Skeletal muscle tissue (tissue), 4 donors: Measurements from ENCODE around the gene TERT. TPM values are rescaled to one million over a fixed set of nuclear protein-coding genes. Genes with fewer than 3 reads are reported as not detected.

Experiments
- H3K27ac ChIP-seq: one replicate; pipeline ENCODE4 v1.7.0; 2013; ENCODE audit warnings: mild to moderate bottlenecking, low read depth, low read length, inconsistent platforms
- H3K27me3 ChIP-seq, 3 donors: one replicate each; pipeline ENCODE4 v1.7.0; 2013; ENCODE audit warnings: low read length in 3 of 3; ENCODE audit not compliant: control insufficient read depth in 3 of 3, insufficient read depth in 3 of 3
- H3K36me3 ChIP-seq, 3 donors: one replicate each; pipeline ENCODE4 v1.7.0; 2013; ENCODE audit warnings: low read length in 3 of 3; ENCODE audit not compliant: control insufficient read depth in 3 of 3, insufficient read depth in 3 of 3
- H3K4me1 ChIP-seq, 3 donors: one replicate each; pipeline ENCODE4 v1.7.0; 2013; ENCODE audit warnings: low read length in 3 of 3, mild to moderate bottlenecking in 3 of 3; ENCODE audit not compliant: control insufficient read depth in 3 of 3, insufficient read depth in 3 of 3
- H3K4me3 ChIP-seq, 3 donors: one replicate each; pipeline ENCODE4 v1.7.0; 2013; ENCODE audit warnings: low read length in 3 of 3
- H3K9ac ChIP-seq, 3 donors: one replicate each; pipeline ENCODE4 v1.7.0; 2013; ENCODE audit warnings: low read length in 3 of 3, mild to moderate bottlenecking in 3 of 3, moderate library complexity in 2 of 3, low read depth in 1 of 3
- H3K9me3 ChIP-seq, 3 donors: one replicate each; pipeline ENCODE4 v1.7.0; 2013; ENCODE audit warnings: low read length in 3 of 3; ENCODE audit not compliant: control insufficient read depth in 3 of 3
- total RNA-seq: library from RNA; depleted of rRNA; stranded (reverse); fragments of >200 nt; gene quantifications from one replicate; pipeline ENCODE4 v1.2.3, GENCODE V29; 2014
- donor health status: Osteomylitis.

Gene TERT
- total RNA-seq, 1 donor from 2014 or later, result not detected

GRCh38 chr5:1265026-1265425 is 29.8 kb downstream of the TERT start:
- Histone ChIP-seq H3K27me3 (peaks cover 0 to 9% (median 0%) of the 10 kb centered on the region in 3 donors), H3K9me3 (peaks cover 0 to 16% (median 10%) of the 10 kb centered on the region in 3 donors), H3K9ac (no peak overlapping the region), H3K27ac (no peak overlapping the region), H3K4me3 (no peak overlapping the region), H3K36me3 (no peaks in the 10 kb centered on the region), H3K4me1 (no peaks in the 10 kb centered on the region)

GRCh38 chr5:1264211-1264610 is 30.7 kb downstream of the TERT start:
- no peak overlapping the region for H3K9ac ChIP-seq

GRCh38 chr5:1262381-1262780 is 32.5 kb downstream of the TERT start:
- no peak overlapping the region for H3K9ac ChIP-seq
- peaks cover 0 to 15% (median 0%) of the 10 kb centered on the region in 3 donors for H3K27me3 ChIP-seq
- H3K9me3 ChIP-seq, result peaks cover 0 to 18% (median 7%) of the 10 kb centered on the region in 3 donors
- no peaks in the 10 kb centered on the region for H3K36me3 ChIP-seq
- no peak overlapping the region for H3K27ac ChIP-seq
- H3K4me3 ChIP-seq, result no peak overlapping the region
- H3K4me1 ChIP-seq, result no peaks in the 10 kb centered on the region

More at GRCh38 chr5:1264211-1264610, 30.7 kb downstream of the TERT start:
- Histone ChIP-seq H3K36me3 (no peaks in the 10 kb centered on the region), H3K27ac (no peak overlapping the region), H3K4me3 (no peak overlapping the region), H3K9me3 (peaks cover 0 to 18% (median 11%) of the 10 kb centered on the region in 3 donors), H3K4me1 (no peaks in the 10 kb centered on the region), H3K27me3 (peaks cover 0 to 13% (median 0%) of the 10 kb centered on the region in 3 donors)

GRCh38 chr5:1261643-1262042 is 33.2 kb downstream of the TERT start:
- H3K36me3 ChIP-seq, result no peaks in the 10 kb centered on the region
- no peak overlapping the region for H3K9ac ChIP-seq
- H3K27me3 ChIP-seq, result peaks cover 0 to 21% (median 0%) of the 10 kb centered on the region in 3 donors
- no peaks in the 10 kb centered on the region for H3K4me1 ChIP-seq
- no peak overlapping the region for H3K4me3 ChIP-seq
- peaks cover 0 to 18% (median 7%) of the 10 kb centered on the region in 3 donors for H3K9me3 ChIP-seq
- no peak overlapping the region for H3K27ac ChIP-seq

GRCh38 chr5:1259806-1260480 is 34.9 kb downstream of the TERT start:
- H3K36me3 ChIP-seq, result no peaks in the 10 kb centered on the region
- no peaks in the 10 kb centered on the region for H3K4me1 ChIP-seq
- no peak overlapping the region for H3K27ac ChIP-seq
- peaks cover 8 to 28% (median 9%) of the 10 kb centered on the region in 3 donors for H3K27me3 ChIP-seq
- no peak overlapping the region for H3K9ac ChIP-seq
- no peak overlapping the region for H3K4me3 ChIP-seq
- peaks cover 0 to 18% (median 7%) of the 10 kb centered on the region in 3 donors for H3K9me3 ChIP-seq

GRCh38 chr5:1257841-1258240 is 37.0 kb downstream of the TERT start:
- no peak overlapping the region for H3K27ac ChIP-seq
- H3K36me3 ChIP-seq, result no peaks in the 10 kb centered on the region
- peaks cover 0 to 17% (median 6%) of the 10 kb centered on the region in 3 donors for H3K9me3 ChIP-seq
- H3K9ac ChIP-seq, result no peak overlapping the region
- peaks cover 11 to 33% (median 13%) of the 10 kb centered on the region in 3 donors for H3K27me3 ChIP-seq
- no peak overlapping the region for H3K4me3 ChIP-seq
- H3K4me1 ChIP-seq, result no peaks in the 10 kb centered on the region

- Histone ChIP-seq H3K36me3 (no peaks in the 10 kb centered on the region), H3K4me1 (no peaks in the 10 kb centered on the region)
These were observed 37.5 kb downstream of the TERT start for GRCh38 chr5:1257363-1257762.

GRCh38 chr5:1256776-1257175 is 38.1 kb downstream of the TERT start:
- H3K4me1 ChIP-seq, result no peaks in the 10 kb centered on the region
- H3K27me3 ChIP-seq, result peaks cover 11 to 33% (median 15%) of the 10 kb centered on the region in 3 donors
- no peak overlapping the region for H3K9ac ChIP-seq
- H3K4me3 ChIP-seq, result no peak overlapping the region
- H3K27ac ChIP-seq, result no peak overlapping the region
- peaks cover 0 to 11% (median 3%) of the 10 kb centered on the region in 3 donors for H3K9me3 ChIP-seq
- H3K36me3 ChIP-seq, result no peaks in the 10 kb centered on the region

More at GRCh38 chr5:1257363-1257762, 37.5 kb downstream of the TERT start:
- Histone ChIP-seq H3K27me3 (peaks cover 11 to 33% (median 13%) of the 10 kb centered on the region in 3 donors), H3K27ac (no peak overlapping the region), H3K9me3 (peaks cover 0 to 15% (median 3%) of the 10 kb centered on the region in 3 donors), H3K9ac (no peak overlapping the region), H3K4me3 (no peak overlapping the region)

GRCh38 chr5:1255081-1255561 is 39.7 kb downstream of the TERT start:
- Histone ChIP-seq H3K36me3 (no peaks in the 10 kb centered on the region), H3K27me3 (peaks cover 16 to 38% (median 26%) of the 10 kb centered on the region in 3 donors), H3K9me3 (peaks cover 0 to 2% (median 1%) of the 10 kb centered on the region in 3 donors), H3K27ac (no peak overlapping the region), H3K4me3 (no peak overlapping the region), H3K4me1 (no peaks in the 10 kb centered on the region), H3K9ac (no peak overlapping the region)

- no peak overlapping the region for H3K27ac ChIP-seq
- no peak overlapping the region for H3K4me3 ChIP-seq
- no peaks in the 10 kb centered on the region for H3K36me3 ChIP-seq
- peaks cover 21 to 42% (median 35%) of the 10 kb centered on the region in 3 donors for H3K27me3 ChIP-seq
- no peak overlapping the region for H3K9ac ChIP-seq
- H3K9me3 ChIP-seq, result no peaks in the 10 kb centered on the region
- no peaks in the 10 kb centered on the region for H3K4me1 ChIP-seq
These were observed 40.7 kb downstream of the TERT start for GRCh38 chr5:1254196-1254595.
